Measurements from ENCODE around the gene PLEKHB2. TPM values are rescaled to one million over a fixed set of nuclear protein-coding genes. Genes with fewer than 3 reads are reported as not detected.

Gene PLEKHB2
- total and polyA plus RNA-seq, 2 donors (not counting 1 experiment from before 2014, with no cell fraction given), result 16.3 to 39.5 TPM

- intact Hi-C loops (cut with micrococcal nuclease), result no loop called here
- Mint-ChIP-seq H3K4me1 (peaks cover 6% of the 10 kb centered on the region), H3K27me3 (no peaks in the 10 kb centered on the region), H3K4me3 (no peak overlapping the region), H3K27ac (no peak overlapping the region), H3K9me3 (ENCODE audit: insufficient read depth) (no peaks in the 10 kb centered on the region)
- H4K20me1 ChIP-seq (ENCODE audit: control insufficient read depth, insufficient read depth, low read length, poor library complexity, severe bottlenecking), result peaks cover 41% of the 10 kb centered on the region
- H3K4me1 ChIP-seq (ENCODE audit: control insufficient read depth in 2 of 2, insufficient read depth in 2 of 2, low read length in 2 of 2), result no peaks in the 10 kb centered on the region
- H3K4me2 ChIP-seq (replicated peaks; ENCODE audit: low read depth, low read length, poor library complexity, severe bottlenecking), result no peak overlapping the region
- ATAC-seq (ENCODE audit: low read depth), result no peak
- no peak for DNase-seq
- H3K9me3 ChIP-seq (ENCODE audit: control extremely low read depth in 1 of 3, control insufficient read depth in 2 of 3, insufficient read depth in 1 of 3, low read length in 2 of 3), result no peaks in the 10 kb centered on the region
- H3K79me2 ChIP-seq (ENCODE audit: control insufficient read depth, insufficient read depth, low read length), result peaks cover 43% of the 10 kb centered on the region
- no peak overlapping the region for H3K27ac ChIP-seq (ENCODE audit: low read length in 2 of 2)
- TF ChIP-seq EZH2 (IDR thresholded peaks at IDR 0.05; ENCODE audit: borderline replicate concordance, insufficient read depth, low read depth, low read length, poor library complexity, severe bottlenecking) (no peak), CTCF (IDR thresholded peaks at IDR 0.05) (no peak)
- H2AFZ ChIP-seq (ENCODE audit: insufficient read depth, low read depth, low read length, poor library complexity, severe bottlenecking), result no peak overlapping the region
- H3K9ac ChIP-seq (ENCODE audit: low read length), result no peak overlapping the region
- ChIA-PET CTCF (no interaction called here), POLR2A (no interaction called here)
- peaks cover 15 to 54% of the 10 kb centered on the region in 2 experiments for H3K36me3 ChIP-seq (replicated peaks in 1 of 2; ENCODE audit: control extremely low read depth in 1 of 2, control insufficient read depth in 1 of 2, extremely low read depth in 1 of 2, insufficient read depth in 2 of 2, low read length in 1 of 2)
- H3K27me3 ChIP-seq (replicated peaks in 1 of 4; ENCODE audit: control extremely low read depth in 1 of 4, control insufficient read depth in 3 of 4, insufficient read depth in 4 of 4, low read length in 3 of 4), result no peaks in the 10 kb centered on the region
- no peak overlapping the region for H3K4me3 ChIP-seq (ENCODE audit: control extremely low read depth in 1 of 5, extremely low read depth in 1 of 5, insufficient read depth in 1 of 5, low read depth in 2 of 5, low read length in 4 of 5)
- 100% methylated on average over 3 of the region's 3 CpGs for WGBS (ENCODE audit: insufficient coverage)
These were observed 18.1 kb downstream of the PLEKHB2 start for GRCh38 chr2:131123192-131123591.

GRCh38 chr2:131125195-131125757 lies 20.1 kb downstream of the PLEKHB2 start:
- ChIA-PET CTCF (no interaction called here), POLR2A (no interaction called here)
- peaks cover 20 to 71% of the 10 kb centered on the region in 2 experiments for H3K36me3 ChIP-seq (replicated peaks in 1 of 2; ENCODE audit: control extremely low read depth in 1 of 2, control insufficient read depth in 1 of 2, extremely low read depth in 1 of 2, insufficient read depth in 2 of 2, low read length in 1 of 2)
- H3K27ac Mint-ChIP-seq, result no peak overlapping the region
- peaks cover 0 to 4% (median 0%) of the 10 kb centered on the region in 3 donors for H3K9me3 ChIP-seq (ENCODE audit: control extremely low read depth in 1 of 3, control insufficient read depth in 2 of 3, insufficient read depth in 1 of 3, low read length in 2 of 3)
- ATAC-seq (ENCODE audit: low read depth) (no peak), DNase-seq (no peak)
- H3K4me1 Mint-ChIP-seq, result peaks cover 1% of the 10 kb centered on the region
- H3K79me2 ChIP-seq (ENCODE audit: control insufficient read depth, insufficient read depth, low read length), result peaks cover 23% of the 10 kb centered on the region
- H3K4me2 ChIP-seq (replicated peaks; ENCODE audit: low read depth, low read length, poor library complexity, severe bottlenecking), result no peak overlapping the region
- no peak overlapping the region for H3K27ac ChIP-seq (ENCODE audit: low read length in 2 of 2)
- WGBS (ENCODE audit: insufficient coverage), result 100% methylated on average over 5 of the region's 7 CpGs
- intact Hi-C loops (cut with micrococcal nuclease), result no loop called here
- no peaks in the 10 kb centered on the region for H3K27me3 Mint-ChIP-seq
- H2AFZ ChIP-seq (ENCODE audit: insufficient read depth, low read depth, low read length, poor library complexity, severe bottlenecking), result no peak overlapping the region
- H3K4me1 ChIP-seq (ENCODE audit: control insufficient read depth in 2 of 2, insufficient read depth in 2 of 2, low read length in 2 of 2), result no peaks in the 10 kb centered on the region
- no peak overlapping the region for H3K9ac ChIP-seq (ENCODE audit: low read length)
- TF ChIP-seq CTCF (IDR thresholded peaks at IDR 0.05) (no peak), EZH2 (IDR thresholded peaks at IDR 0.05; ENCODE audit: borderline replicate concordance, insufficient read depth, low read depth, low read length, poor library complexity, severe bottlenecking) (no peak)
- no peaks in the 10 kb centered on the region for H3K27me3 ChIP-seq (replicated peaks in 1 of 4; ENCODE audit: control extremely low read depth in 1 of 4, control insufficient read depth in 3 of 4, insufficient read depth in 4 of 4, low read length in 3 of 4)
- peaks cover 22% of the 10 kb centered on the region for H4K20me1 ChIP-seq (ENCODE audit: control insufficient read depth, insufficient read depth, low read length, poor library complexity, severe bottlenecking)
- H3K4me3 Mint-ChIP-seq, result no peak overlapping the region
- H3K4me3 ChIP-seq (ENCODE audit: control extremely low read depth in 1 of 5, extremely low read depth in 1 of 5, insufficient read depth in 1 of 5, low read depth in 2 of 5, low read length in 4 of 5), result no peak overlapping the region
- no peaks in the 10 kb centered on the region for H3K9me3 Mint-ChIP-seq (ENCODE audit: insufficient read depth)

Data from B cell (primary cell).